ENCODE results near the gene KCNK15. TPM values are rescaled to one million over a fixed set of nuclear protein-coding genes. Genes with fewer than 3 reads are reported as not detected.

Gene KCNK15
- total RNA-seq, 4 donors from 2014 or later = 0.87 to 6.0 (median 1.5) TPM

DNA sequence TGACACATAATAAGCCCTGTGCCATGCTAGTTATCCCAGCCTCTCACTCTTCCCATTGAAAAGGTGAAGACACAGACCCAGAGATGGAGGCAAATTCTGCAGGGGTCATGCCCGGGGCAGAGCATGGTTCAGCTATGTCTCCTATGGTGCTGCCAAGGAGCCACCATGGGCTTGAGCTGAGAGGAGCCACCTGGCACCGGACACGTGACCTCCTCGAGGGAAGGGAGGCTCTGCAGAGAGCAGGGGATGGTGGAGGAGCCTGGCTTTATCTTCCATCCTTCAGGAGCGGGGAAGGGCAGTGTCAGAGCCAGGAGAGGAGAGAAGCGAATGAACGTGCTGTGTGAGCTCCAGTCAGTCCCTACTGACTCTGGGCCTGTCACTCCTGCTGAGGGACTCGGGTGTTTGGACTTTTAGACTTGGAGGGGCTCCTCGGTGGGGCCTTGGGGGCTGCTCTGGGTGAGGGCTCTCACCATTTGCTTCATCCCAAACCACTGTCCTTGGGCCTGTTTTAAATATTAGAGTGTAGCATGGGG, 41.6 kb upstream of the KCNK15 start:
- Histone ChIP-seq H3K9me3 (no peaks in the 10 kb centered on the region), H3K36me3 (no peaks in the 10 kb centered on the region), H3K4me1 (peaks cover 0 to 74% (median 33%) of the 10 kb centered on the region in 4 donors), H3K27me3 (no peaks in the 10 kb centered on the region), H3K27ac (peak overlapping the region; percentile 4 to 83 (median 74)), H3K4me3 (no peak overlapping the region)
- DNase-seq (ENCODE audit: low spot score in 2 of 2) = no peak
- TF ChIP-seq EP300 (IDR thresholded peaks at IDR 0.05) (no peak), POLR2A (IDR thresholded peaks at IDR 0.05) (no peak)
- TF ChIP-seq, protein P1, sequence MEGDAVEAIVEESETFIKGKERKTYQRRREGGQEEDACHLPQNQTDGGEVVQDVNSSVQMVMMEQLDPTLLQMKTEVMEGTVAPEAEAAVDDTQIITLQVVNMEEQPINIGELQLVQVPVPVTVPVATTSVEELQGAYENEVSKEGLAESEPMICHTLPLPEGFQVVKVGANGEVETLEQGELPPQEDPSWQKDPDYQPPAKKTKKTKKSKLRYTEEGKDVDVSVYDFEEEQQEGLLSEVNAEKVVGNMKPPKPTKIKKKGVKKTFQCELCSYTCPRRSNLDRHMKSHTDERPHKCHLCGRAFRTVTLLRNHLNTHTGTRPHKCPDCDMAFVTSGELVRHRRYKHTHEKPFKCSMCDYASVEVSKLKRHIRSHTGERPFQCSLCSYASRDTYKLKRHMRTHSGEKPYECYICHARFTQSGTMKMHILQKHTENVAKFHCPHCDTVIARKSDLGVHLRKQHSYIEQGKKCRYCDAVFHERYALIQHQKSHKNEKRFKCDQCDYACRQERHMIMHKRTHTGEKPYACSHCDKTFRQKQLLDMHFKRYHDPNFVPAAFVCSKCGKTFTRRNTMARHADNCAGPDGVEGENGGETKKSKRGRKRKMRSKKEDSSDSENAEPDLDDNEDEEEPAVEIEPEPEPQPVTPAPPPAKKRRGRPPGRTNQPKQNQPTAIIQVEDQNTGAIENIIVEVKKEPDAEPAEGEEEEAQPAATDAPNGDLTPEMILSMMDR (IDR thresholded peaks at IDR 0.05) = no peak
- 91 to 95% methylated on average over 9 of the region's 9 CpGs for WGBS, 2 donors

DNA sequence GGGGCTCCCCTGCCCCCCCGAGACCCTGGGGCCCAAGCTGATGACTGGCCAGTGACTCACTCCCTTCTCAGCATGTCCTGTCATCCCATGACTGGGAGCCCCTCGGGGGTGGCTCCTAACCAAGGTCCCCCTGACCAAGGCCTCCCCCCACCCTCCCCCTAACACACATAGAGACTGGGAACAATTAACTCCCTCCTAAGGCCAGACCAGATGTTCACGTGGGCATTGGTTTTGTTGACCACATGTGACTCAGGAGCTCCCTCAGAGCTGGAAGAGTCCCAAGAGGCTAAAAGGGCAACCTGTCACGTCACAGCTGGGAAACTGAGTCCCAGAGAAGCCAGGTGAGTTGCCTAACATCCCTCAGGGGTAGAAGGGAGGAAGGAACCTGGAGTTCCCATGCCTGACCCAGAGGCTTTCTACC, 41.1 kb upstream of the KCNK15 start:
- no peaks in the 10 kb centered on the region for H3K36me3 ChIP-seq
- H3K4me1 ChIP-seq = peaks cover 0 to 74% (median 33%) of the 10 kb centered on the region in 4 donors

GRCh38 chr20:44705364-44706094, 40.1 kb upstream of the KCNK15 start:
- Histone ChIP-seq H3K36me3 (no peaks in the 10 kb centered on the region), H3K4me1 (peaks cover 0 to 68% (median 33%) of the 10 kb centered on the region in 4 donors), H3K27me3 (no peaks in the 10 kb centered on the region), H3K27ac (peak overlapping the region in 3 of 4 donors; percentile 46 to 83 (median 83)), H3K4me3 (no peak overlapping the region), H3K9me3 (no peaks in the 10 kb centered on the region)
- TF ChIP-seq EP300 (IDR thresholded peaks at IDR 0.05) = no peak
- no peak for TF ChIP-seq POLR2A (IDR thresholded peaks at IDR 0.05)
- TF ChIP-seq, protein P1 (IDR thresholded peaks at IDR 0.05) = no peak
- 82 to 83% methylated on average over 4 of the region's 4 CpGs for WGBS, 2 donors
- no peak for DNase-seq (ENCODE audit: low spot score in 2 of 2)

More for the DNA sequence above, 41.1 kb upstream of the KCNK15 start:
- H3K27me3 ChIP-seq = no peaks in the 10 kb centered on the region
- 49 to 54% methylated on average over 3 to 4 of the region's 4 CpGs for WGBS, 2 donors
- TF ChIP-seq POLR2A (IDR thresholded peaks at IDR 0.05) (no peak), EP300 (IDR thresholded peaks at IDR 0.05) (no peak)
- TF ChIP-seq, protein P1 (IDR thresholded peaks at IDR 0.05) = no peak
- DNase-seq (ENCODE audit: low spot score in 2 of 2) = no peak
- H3K9me3 ChIP-seq = no peaks in the 10 kb centered on the region
- peak overlapping the region; percentile 4 to 83 (median 74) for H3K27ac ChIP-seq
- no peak overlapping the region for H3K4me3 ChIP-seq

GRCh38 chr20:44706301-44707017, 39.2 kb upstream of the KCNK15 start:
- no peak overlapping the region for H3K4me3 ChIP-seq
- H3K27me3 ChIP-seq = no peaks in the 10 kb centered on the region
- H3K9me3 ChIP-seq = no peaks in the 10 kb centered on the region
- peak; percentile 70 to 73 for DNase-seq (ENCODE audit: low spot score in 2 of 2)
- H3K27ac ChIP-seq = peak overlapping the region in 3 of 4 donors; percentile 46 to 83 (median 83)
- peaks cover 0 to 58% (median 32%) of the 10 kb centered on the region in 4 donors for H3K4me1 ChIP-seq
- no peaks in the 10 kb centered on the region for H3K36me3 ChIP-seq
- TF ChIP-seq, protein P1 (IDR thresholded peaks at IDR 0.05) = no peak
- TF ChIP-seq EP300 (IDR thresholded peaks at IDR 0.05) (peak in 1 of 2 donors; percentile 72), POLR2A (IDR thresholded peaks at IDR 0.05) (no peak)
- 31 to 47% methylated on average over 9 of the region's 10 CpGs for WGBS, 2 donors
